HG03432 (cell line): ENCODE measurements around the gene ZWILCH.
A peak's percentile ranks its signal among the peaks of the same experiment; 100 is the strongest.
"Not testable (repeated sequence)": the region's sequence is repeated elsewhere in the genome, so short reads cannot be mapped to it uniquely, and the experiment has no call there.

ENCODE experiments used
- ATAC-seq: cut with Tn5 transposase; IDR thresholded peaks from one replicate; pipeline ENCODE4 v1.9.1; 2021; ENCODE audit warnings: mild to moderate bottlenecking, moderate library complexity; ENCODE audit not compliant: unreplicated experiment

The ZWILCH gene

DNA sequence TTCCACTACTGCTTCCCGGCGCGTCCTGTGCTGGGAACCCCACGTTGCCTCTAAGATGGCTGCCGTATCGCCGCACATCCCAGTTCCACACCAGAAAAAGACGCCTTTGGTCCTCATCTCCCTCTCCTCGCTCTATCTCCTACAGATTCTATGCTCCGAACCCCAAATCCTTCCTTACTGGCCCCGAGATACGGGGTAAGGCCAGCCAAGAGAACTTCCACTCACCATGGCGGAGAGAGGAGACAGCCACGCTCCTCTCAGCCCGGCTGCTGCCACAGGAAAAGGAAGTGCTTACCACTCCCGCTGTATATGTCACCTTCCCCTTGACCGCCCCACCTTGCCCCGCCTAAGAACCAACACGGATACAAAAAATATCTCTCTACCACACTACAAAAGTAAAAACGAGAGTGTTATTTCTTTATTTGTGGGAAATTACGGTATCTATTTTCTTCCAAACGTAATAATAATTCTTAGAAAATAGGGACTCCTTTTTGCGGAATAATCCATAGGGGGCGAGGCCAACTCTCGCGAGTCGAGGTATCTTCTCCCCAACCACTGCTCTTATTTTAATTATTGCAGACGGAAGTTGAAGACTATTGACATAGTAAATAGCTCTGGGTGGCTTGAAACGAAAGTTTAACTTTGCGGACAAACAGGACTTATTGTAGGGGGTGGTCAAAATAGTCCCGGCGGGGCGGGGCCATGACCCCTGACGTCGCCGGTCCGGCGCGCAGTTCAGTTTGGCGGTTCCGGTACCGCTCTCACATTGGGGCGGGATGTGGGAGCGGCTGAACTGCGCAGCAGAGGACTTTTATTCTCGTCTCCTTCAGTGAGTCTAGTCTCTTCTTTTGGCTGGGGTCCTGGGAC is at the start of gene ZWILCH, which contains the start of gene RPL4:
Gene ZWILCH (plus strand): TSS at position 764 of the 867 bp plus-strand sequence. CDS start 13 bp downstream, at position 777.
Gene RPL4 (minus strand): TSS at position 293 of the 867 bp plus-strand sequence. CDS start 65 bp downstream, at position 228.
- peak; percentile 82 for ATAC-seq

DNA sequence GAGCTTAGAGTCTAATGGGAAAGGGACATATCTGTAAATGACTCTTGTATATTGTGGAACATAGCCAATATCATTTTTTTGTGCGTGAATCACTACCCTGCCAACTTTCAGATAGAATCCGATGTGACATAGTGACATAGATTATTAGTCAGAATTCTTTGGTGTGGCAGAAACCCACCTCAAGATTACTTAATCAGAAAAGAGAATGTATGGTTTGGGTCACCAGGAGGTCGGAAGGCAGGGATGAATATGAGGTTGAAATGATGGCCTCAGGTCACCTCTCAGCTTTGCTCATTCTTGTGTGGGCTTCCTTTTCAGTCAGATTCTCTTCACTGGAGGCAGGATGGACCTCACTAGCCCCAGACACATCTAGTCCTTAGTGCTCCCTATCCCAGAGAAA is 48.9 kb upstream of the ZWILCH start:
- no peak for ATAC-seq

DNA sequence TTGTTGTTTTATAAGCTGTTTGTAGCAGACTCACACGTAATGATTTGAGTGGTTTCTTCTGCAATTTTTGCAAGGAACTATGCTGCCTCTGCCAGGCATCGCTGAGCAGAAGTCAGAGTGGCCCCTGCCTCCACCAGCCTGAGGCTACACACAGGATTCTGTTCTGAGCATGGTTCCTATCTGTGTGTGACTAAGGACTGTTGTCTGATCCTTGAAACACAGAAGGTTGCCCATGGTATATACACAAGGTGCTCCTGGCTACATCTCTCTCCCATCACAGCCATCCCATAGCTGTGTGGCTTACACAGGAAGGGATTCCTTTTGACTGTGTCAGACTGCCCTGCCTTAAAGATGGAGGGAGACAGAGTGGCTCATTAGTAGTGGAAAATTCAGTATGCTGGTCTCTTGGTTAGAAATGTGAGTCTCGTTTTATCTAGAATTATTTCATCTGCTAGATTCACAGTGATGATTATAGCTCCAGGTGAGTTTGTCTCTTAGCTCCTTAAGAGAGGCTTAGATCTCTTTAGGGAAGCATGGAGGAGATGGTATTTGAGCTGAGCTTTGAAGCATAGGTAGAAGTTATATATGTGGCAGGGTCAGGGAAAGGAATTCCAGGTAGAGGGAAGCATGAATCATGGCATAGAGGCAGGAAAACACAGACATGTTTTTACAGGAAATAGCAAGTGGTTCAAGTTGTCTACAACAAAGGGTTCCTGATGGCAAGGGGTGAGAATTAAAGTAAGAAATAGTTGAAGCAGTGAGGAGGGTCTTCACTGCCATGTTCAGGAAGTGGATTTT is 45.1 kb upstream of the ZWILCH start:
- no peak for ATAC-seq

DNA sequence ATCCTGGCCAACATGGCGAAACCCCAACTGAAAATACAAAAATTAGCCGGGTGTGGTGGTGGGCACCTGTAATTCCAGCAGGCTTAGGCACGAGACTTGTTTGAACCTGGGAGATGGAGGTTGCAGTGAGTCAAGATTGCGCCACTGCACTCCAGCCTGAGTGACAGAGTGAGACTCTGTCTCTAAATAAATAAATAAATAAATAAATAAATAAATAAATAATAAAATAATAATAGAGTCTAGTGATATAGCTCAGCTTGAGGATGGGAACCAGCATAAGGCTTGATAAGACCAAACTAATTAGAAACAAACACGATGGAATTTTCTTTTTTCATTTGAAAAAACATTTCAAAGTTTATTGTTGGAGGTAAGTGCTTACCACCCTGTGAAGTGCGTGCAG is 43.8 kb upstream of the ZWILCH start:
- not testable (repeated sequence) for ATAC-seq

DNA sequence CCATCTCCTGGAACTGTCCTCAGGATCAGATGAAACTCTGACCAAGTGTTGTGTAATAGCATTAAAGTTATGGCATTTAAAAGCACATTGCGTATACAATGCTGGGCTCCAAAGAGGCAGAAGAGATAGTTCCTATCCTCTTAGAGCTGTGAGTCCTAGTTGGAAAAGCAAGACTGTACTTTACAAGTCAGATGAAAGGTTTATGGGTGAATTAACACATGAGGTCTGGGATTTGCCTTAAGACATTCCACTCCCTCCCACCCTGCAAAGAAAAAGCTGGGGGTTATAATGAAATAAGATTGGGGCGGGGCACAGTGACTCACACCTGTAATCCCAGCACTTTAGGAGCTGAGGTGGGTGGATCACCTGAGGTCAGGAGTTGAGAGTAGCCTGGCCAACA is 43.2 kb upstream of the ZWILCH start:
- ATAC-seq = no peak

DNA sequence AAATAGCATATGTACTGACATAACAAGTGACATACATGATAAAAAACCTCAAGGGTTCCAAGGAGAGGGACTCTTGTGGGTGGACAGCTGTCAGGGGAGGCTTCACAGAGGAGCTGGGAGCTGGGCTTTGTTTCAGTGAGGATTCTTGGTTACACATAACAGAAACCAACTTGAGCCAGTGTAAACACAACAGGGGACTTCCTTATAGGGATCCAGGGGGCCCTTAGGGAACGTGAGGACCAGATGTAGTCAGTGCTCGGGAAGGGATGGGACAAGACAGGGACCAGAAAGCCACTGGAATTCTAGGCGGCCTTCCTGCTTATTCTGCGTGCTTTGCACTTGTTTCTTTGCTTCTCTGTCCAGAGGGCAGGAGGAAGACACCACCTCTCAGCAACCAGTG is 42.5 kb upstream of the ZWILCH start:
- no peak for ATAC-seq

GRCh38 chr15:66465294-66465693 is 39.8 kb upstream of the ZWILCH start:
- ATAC-seq = not testable (repeated sequence)

GRCh38 chr15:66467162-66468040 is 37.7 kb upstream of the ZWILCH start:
- ATAC-seq = not testable (repeated sequence)

- ATAC-seq = not testable (repeated sequence)
Measured at GRCh38 chr15:66470825-66471224, 34.3 kb upstream of the ZWILCH start.

DNA sequence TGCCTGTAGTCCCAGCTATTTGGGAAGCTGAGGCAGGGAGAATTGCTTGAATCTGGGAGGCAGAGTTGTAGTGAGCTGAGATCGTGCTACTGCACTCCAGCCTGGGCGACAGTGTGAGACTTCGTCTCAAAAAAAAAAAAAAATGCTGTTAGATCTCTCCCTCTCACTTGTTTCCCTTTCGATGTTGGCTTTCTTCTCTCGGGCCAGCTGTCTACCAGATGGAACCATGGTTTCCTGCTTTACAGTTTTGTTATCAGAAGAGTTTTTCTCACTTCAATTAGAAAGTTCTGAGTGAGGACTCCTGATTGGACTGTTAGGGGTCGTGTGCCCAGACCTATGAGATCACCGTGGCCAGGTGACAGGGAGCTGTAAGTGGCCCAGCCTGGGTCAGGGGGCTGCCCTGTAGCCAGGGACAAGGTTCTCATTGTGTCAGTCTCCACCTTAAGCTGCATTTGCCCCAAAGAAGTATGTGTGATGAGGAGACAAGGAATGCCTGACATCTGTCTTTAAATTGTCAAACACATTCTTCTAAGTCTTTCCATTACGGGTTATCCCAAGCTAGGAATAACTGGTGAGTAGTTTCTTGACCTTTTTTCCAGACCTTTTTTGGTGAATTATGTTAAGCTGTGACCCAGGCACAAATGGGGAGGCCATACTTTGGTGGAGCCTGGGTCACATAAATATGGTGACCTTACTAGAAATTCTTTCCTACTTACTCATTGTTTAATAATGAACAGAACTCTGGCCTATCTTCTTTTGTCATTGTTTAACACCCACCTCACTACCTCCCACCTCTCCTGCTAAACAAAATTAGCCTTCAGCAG is 32.7 kb upstream of the ZWILCH start:
- ATAC-seq = peak; percentile 86

DNA sequence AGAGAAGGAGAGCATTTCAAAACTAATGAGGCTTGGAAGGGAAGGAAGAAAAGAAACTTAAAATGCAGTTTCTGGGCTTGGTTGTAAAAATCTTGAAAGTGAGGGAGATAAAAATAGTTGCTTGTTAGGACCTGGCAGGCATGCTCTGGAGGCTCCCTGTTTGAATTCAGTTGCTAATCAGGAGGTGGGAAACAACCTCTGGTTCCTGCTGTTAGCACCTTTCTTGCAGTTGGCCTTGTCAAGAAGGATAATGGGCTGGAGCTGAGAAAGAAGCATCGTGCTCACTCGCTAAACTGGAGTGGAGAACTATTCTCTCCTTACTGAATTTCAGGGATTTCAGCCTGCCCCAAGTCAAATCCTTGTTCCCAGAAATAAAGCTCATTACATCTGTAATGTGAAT is 31.0 kb upstream of the ZWILCH start:
- no peak for ATAC-seq

GRCh38 chr15:66474963-66475362 is 30.2 kb upstream of the ZWILCH start:
- ATAC-seq = no peak

- ATAC-seq = no peak
Measured at GRCh38 chr15:66476535-66476934, 28.6 kb upstream of the ZWILCH start.

DNA sequence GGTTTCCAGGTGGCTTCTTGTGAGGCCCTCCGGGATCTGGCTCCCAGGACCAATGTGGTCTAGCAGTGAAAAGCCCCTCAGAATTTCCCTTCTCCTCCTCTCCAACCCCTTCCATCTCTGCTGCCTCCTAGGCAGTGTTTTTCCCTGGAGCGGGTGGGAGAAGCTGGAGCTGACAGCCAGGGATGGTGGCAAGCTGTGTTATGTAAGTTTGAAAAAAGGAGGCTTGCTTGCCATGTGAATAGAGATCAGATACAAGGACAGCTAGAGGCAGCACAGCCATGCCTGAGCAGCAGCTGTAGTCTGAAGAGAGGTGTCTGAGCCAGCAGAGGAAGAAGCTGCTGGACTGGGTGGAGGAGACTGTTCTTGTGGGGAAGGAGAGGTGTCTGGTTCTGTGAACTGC is 28.1 kb upstream of the ZWILCH start:
- ATAC-seq = no peak

DNA sequence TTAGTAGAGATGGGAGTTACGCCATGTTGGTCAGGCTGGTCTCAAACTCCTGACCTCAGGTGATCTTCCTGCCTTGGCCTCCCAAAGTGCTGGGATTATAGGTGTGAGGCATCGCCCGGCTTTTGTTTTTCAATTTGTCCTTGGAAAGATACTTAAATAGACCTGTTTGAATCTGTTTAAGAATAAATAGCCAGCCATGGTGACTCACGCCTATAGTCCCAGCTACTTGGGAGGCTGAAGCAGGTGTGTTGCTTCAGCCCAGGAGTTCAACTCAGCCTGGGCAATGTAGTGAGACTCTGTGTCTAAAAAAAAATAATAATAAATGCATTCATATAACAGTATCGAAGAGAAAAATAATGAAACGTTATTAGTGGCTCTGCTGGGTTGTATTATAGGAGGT is 24.9 kb upstream of the ZWILCH start:
- ATAC-seq = no peak

DNA sequence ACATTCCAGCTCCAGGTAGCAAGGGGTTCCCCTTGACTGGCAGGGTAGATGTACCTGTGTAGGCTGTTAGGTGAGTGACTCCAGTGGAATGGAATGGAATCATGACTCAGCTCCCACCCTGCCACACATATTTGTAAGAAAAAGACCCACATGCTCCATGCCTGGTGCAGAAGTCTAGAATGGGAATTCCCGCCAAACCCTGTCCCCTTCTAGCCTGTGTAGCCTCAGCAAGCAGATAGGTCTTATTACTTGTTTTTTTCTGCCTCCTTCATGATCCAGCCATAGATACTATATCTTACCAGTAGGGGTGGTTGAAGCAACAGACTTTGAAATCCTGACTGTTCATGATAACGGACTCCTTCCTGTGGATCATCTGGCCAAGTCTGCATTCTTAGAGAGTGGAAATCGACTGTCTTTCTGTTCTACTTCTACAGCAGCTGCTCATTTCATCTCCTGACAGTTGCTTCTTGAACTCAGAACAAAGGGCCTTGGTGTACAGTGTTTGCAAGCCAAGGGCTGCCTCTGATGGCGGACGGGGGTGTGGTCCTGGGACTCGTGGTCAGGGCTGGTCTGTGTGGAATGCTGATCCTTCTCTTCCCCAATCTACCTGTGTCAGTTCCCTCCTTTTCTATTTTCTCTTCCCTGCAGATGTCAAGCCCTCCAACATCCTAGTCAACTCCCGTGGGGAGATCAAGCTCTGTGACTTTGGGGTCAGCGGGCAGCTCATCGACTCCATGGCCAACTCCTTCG is 23.8 kb upstream of the ZWILCH start:
- ATAC-seq = no peak

- ATAC-seq = no peak
Measured at GRCh38 chr15:66482539-66482938, 22.6 kb upstream of the ZWILCH start.

- ATAC-seq = no peak
Measured at GRCh38 chr15:66483131-66483566, 22.0 kb upstream of the ZWILCH start.

GRCh38 chr15:66484539-66485112 is 20.5 kb upstream of the ZWILCH start:
- no peak for ATAC-seq
